Measurements from ENCODE around the gene MBP.

GRCh38 chr18:77129150-77129551 lies 3.4 kb downstream of the MBP start:
- TF ChIP-seq CTCF (IDR thresholded peaks at IDR 0.05) = no peak
- TF ChIP-seq POLR2AphosphoS5 (IDR thresholded peaks at IDR 0.05) = no peak
- no peak for TF ChIP-seq POLR2A (IDR thresholded peaks at IDR 0.05)
